Thyroid gland (tissue), 4 donors: ENCODE results near the gene PPDPF.

Experiments
- CTCF ChIP-seq, 6 experiments: fragments of 200-600 bp in 3 of 6; fragments of 450-650 bp in 3 of 6; sonication (generic) in 3 of 6; IDR thresholded peaks; one replicate each; pipeline ENCODE4 v1.5.1; 2016 to 2019; ENCODE audit warnings: antibody characterized with exemption in 6 of 6, mild to moderate bottlenecking in 2 of 6, inconsistent platforms in 1 of 6, moderate library complexity in 1 of 6
- POLR2A ChIP-seq, 2 donors: fragments of 450-650 bp; IDR thresholded peaks; one replicate each; pipeline ENCODE4 v1.6.1; 2017; ENCODE audit warnings: antibody characterized with exemption in 2 of 2, mild to moderate bottlenecking in 2 of 2, moderate library complexity in 1 of 2

- TF ChIP-seq CTCF (IDR thresholded peaks at IDR 0.05) (no peak), POLR2A (IDR thresholded peaks at IDR 0.05) (no peak)
Measured at GRCh38 chr20:63499338-63499969, 21.1 kb upstream of the PPDPF start.
